Breast epithelium (tissue), 3 donors: ENCODE measurements around the gene OSBPL3.

Experiments
- POLR2A ChIP-seq: fragments of 450-650 bp; IDR thresholded peaks from one replicate; pipeline ENCODE4 v1.6.1; 2016; ENCODE audit warnings: antibody characterized with exemption, mild to moderate bottlenecking, moderate library complexity
- POLR2AphosphoS5 ChIP-seq, 3 donors: sonication (generic); formaldehyde crosslinking; IDR thresholded peaks; one replicate each; pipeline ENCODE4 v1.6.1; 2017; ENCODE audit warnings: antibody characterized with exemption in 3 of 3
- TF ChIP-seq, protein P1 (sequence below), 3 donors: fragments of 450-650 bp; IDR thresholded peaks; one replicate each; pipeline ENCODE4 v1.5.1; 2016 to 2017; ENCODE audit warnings: antibody characterized with exemption in 3 of 3, mild to moderate bottlenecking in 3 of 3, moderate library complexity in 3 of 3

- TF ChIP-seq POLR2AphosphoS5 (IDR thresholded peaks at IDR 0.05): no peak
- TF ChIP-seq, protein P1, sequence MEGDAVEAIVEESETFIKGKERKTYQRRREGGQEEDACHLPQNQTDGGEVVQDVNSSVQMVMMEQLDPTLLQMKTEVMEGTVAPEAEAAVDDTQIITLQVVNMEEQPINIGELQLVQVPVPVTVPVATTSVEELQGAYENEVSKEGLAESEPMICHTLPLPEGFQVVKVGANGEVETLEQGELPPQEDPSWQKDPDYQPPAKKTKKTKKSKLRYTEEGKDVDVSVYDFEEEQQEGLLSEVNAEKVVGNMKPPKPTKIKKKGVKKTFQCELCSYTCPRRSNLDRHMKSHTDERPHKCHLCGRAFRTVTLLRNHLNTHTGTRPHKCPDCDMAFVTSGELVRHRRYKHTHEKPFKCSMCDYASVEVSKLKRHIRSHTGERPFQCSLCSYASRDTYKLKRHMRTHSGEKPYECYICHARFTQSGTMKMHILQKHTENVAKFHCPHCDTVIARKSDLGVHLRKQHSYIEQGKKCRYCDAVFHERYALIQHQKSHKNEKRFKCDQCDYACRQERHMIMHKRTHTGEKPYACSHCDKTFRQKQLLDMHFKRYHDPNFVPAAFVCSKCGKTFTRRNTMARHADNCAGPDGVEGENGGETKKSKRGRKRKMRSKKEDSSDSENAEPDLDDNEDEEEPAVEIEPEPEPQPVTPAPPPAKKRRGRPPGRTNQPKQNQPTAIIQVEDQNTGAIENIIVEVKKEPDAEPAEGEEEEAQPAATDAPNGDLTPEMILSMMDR (IDR thresholded peaks at IDR 0.05): no peak
- TF ChIP-seq POLR2A: no peak
Observed at GRCh38 chr7:24851786-24852185, 128.2 kb downstream of the OSBPL3 start.
